GM18867 (cell line): ENCODE results near the gene IFIT5.
"Not testable (repeated sequence)": the region's sequence is repeated elsewhere in the genome, so short reads cannot be mapped to it uniquely, and the experiment has no call there.

Experiments used
- ATAC-seq: cut with Tn5 transposase; IDR thresholded peaks from one replicate; pipeline ENCODE4 v1.9.1; 2021; ENCODE audit warnings: mild to moderate bottlenecking, moderate library complexity; ENCODE audit not compliant: unreplicated experiment

Gene IFIT5

GRCh38 chr10:89391907-89392756 is 22.2 kb upstream of the IFIT5 start, which contains the start of gene IFIT1:
Gene IFIT1 (plus strand): TSS chr10:89392623. CDS start chr10:89392713, 90 bp downstream.
- peak; percentile 92 for ATAC-seq

GRCh38 chr10:89392974-89393373 is 21.4 kb upstream of the IFIT5 start:
- no peak for ATAC-seq

- ATAC-seq, result no peak
These were observed 20.5 kb upstream of the IFIT5 start for GRCh38 chr10:89393898-89394297.

GRCh38 chr10:89395141-89395540 is 19.2 kb upstream of the IFIT5 start:
- no peak for ATAC-seq

GRCh38 chr10:89398003-89398749 is 16.2 kb upstream of the IFIT5 start:
- no peak for ATAC-seq

GRCh38 chr10:89399956-89400355 is 14.4 kb upstream of the IFIT5 start:
- no peak for ATAC-seq

GRCh38 chr10:89403043-89403442 is 11.3 kb upstream of the IFIT5 start:
- no peak for ATAC-seq

GRCh38 chr10:89404104-89405047 is 10.0 kb upstream of the IFIT5 start:
- no peak for ATAC-seq

- not testable (repeated sequence) for ATAC-seq
These were observed 8.2 kb upstream of the IFIT5 start for GRCh38 chr10:89406178-89406577.

GRCh38 chr10:89407792-89408191 is 6.6 kb upstream of the IFIT5 start:
- not testable (repeated sequence) for ATAC-seq

GRCh38 chr10:89409282-89409681 is 5.1 kb upstream of the IFIT5 start:
- not testable (repeated sequence) for ATAC-seq

GRCh38 chr10:89410551-89410950 is 3.8 kb upstream of the IFIT5 start:
- not testable (repeated sequence) for ATAC-seq

- ATAC-seq, result not testable (repeated sequence)
These were observed 3.2 kb upstream of the IFIT5 start for GRCh38 chr10:89411135-89411534.

- not testable (repeated sequence) for ATAC-seq
These were observed 2.1 kb upstream of the IFIT5 start for GRCh38 chr10:89412276-89412675.

- no peak for ATAC-seq
These were observed 913 bp upstream of the IFIT5 start for GRCh38 chr10:89413398-89413912.

- peak; percentile 38 for ATAC-seq
These were observed 782 bp downstream of the IFIT5 start for GRCh38 chr10:89414879-89415821.

GRCh38 chr10:89416465-89416864 is 2.1 kb downstream of the IFIT5 start:
- ATAC-seq, result no peak

GRCh38 chr10:89419548-89419947 is 5.2 kb downstream of the IFIT5 start:
- ATAC-seq, result no peak

GRCh38 chr10:89421018-89421476 is 6.7 kb downstream of the IFIT5 start:
- ATAC-seq, result no peak
